ENCODE measurements around the gene ZNHIT6. TPM values are rescaled to one million over a fixed set of nuclear protein-coding genes. Genes with fewer than 3 reads are reported as not detected.

ZNHIT6 gene
- total RNA-seq, 4 donors from 2014 or later, result 13.6 to 31.2 (median 23.2) TPM

DNA sequence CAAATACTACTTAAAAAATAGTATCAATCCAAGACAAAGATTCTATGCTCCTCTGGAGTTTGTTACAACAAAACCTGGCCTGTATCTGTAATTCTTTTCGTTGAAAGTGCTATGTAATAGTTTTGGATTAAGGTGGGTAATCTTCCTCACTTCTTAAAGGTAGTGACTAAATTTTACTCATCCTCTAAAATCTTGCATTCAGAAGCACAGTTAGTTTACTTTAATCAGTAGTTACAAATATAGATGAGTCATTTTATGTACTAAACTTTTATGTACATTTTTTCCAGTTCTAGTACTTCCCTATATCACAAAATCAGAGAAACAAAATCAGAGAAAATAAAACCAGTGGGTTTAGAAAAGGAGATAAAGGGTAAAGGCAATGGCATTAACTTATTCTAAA is 51.3 kb downstream of the ZNHIT6 start:
- TF ChIP-seq, protein P1, sequence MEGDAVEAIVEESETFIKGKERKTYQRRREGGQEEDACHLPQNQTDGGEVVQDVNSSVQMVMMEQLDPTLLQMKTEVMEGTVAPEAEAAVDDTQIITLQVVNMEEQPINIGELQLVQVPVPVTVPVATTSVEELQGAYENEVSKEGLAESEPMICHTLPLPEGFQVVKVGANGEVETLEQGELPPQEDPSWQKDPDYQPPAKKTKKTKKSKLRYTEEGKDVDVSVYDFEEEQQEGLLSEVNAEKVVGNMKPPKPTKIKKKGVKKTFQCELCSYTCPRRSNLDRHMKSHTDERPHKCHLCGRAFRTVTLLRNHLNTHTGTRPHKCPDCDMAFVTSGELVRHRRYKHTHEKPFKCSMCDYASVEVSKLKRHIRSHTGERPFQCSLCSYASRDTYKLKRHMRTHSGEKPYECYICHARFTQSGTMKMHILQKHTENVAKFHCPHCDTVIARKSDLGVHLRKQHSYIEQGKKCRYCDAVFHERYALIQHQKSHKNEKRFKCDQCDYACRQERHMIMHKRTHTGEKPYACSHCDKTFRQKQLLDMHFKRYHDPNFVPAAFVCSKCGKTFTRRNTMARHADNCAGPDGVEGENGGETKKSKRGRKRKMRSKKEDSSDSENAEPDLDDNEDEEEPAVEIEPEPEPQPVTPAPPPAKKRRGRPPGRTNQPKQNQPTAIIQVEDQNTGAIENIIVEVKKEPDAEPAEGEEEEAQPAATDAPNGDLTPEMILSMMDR (IDR thresholded peaks at IDR 0.05), result no peak
- TF ChIP-seq POLR2A (IDR thresholded peaks at IDR 0.05), result no peak
- intact Hi-C loops (cut with DNase I; ENCODE audit: low total_unique reads), result no loop called here

GRCh38 chr1:85656256-85656655 is 52.0 kb downstream of the ZNHIT6 start:
- H3K4me3 ChIP-seq, result no peak overlapping the region
- H3K4me1 ChIP-seq, result no peaks in the 10 kb centered on the region
- no peak overlapping the region for H3K27ac ChIP-seq
- no peaks in the 10 kb centered on the region for H3K9me3 ChIP-seq
- no peak for DNase-seq
- no peaks in the 10 kb centered on the region for H3K27me3 ChIP-seq
- H3K36me3 ChIP-seq, result no peaks in the 10 kb centered on the region
- TF ChIP-seq, protein P1 (IDR thresholded peaks at IDR 0.05), result no peak
- TF ChIP-seq POLR2A (IDR thresholded peaks at IDR 0.05), result no peak
- intact Hi-C loops (cut with DNase I; ENCODE audit: low total_unique reads), result no loop called here

More for the DNA sequence above, 51.3 kb downstream of the ZNHIT6 start:
- no peaks in the 10 kb centered on the region for H3K9me3 ChIP-seq
- H3K36me3 ChIP-seq, result no peaks in the 10 kb centered on the region
- H3K4me3 ChIP-seq, result no peak overlapping the region
- H3K4me1 ChIP-seq, result no peaks in the 10 kb centered on the region
- no peak overlapping the region for H3K27ac ChIP-seq
- H3K27me3 ChIP-seq, result no peaks in the 10 kb centered on the region
- no peak for DNase-seq

DNA sequence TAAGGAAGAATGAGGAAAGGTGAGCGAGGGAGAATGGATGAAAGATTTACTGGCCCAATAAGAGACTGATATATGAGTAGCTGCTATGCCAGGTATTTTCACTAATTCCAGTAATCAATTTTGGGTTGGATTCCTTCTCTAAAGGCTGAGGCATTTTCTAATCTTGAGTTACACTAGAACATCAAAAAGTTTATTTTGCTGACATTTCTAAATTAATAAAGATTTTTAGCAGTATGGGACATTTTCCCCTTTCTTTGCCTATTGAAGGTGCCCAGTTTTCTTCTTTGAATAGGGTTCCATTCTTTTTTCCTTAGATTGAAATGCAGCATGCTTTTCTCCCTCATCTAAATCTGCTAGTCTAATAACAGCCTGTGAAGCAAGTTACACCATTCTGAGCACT is 52.9 kb downstream of the ZNHIT6 start:
- no peak overlapping the region for H3K27ac ChIP-seq
- H3K4me3 ChIP-seq, result no peak overlapping the region
- no peaks in the 10 kb centered on the region for H3K36me3 ChIP-seq
- DNase-seq, result no peak
- TF ChIP-seq, protein P1 (IDR thresholded peaks at IDR 0.05), result no peak
- TF ChIP-seq POLR2A (IDR thresholded peaks at IDR 0.05), result no peak
- H3K9me3 ChIP-seq, result no peaks in the 10 kb centered on the region
- intact Hi-C loops (cut with DNase I; ENCODE audit: low total_unique reads), result no loop called here
- no peaks in the 10 kb centered on the region for H3K27me3 ChIP-seq
- H3K4me1 ChIP-seq, result no peaks in the 10 kb centered on the region

- no peaks in the 10 kb centered on the region for H3K36me3 ChIP-seq
- no peak for TF ChIP-seq POLR2A (IDR thresholded peaks at IDR 0.05)
- TF ChIP-seq, protein P1 (IDR thresholded peaks at IDR 0.05), result no peak
- DNase-seq, result no peak
- no peaks in the 10 kb centered on the region for H3K4me1 ChIP-seq
- H3K4me3 ChIP-seq, result no peak overlapping the region
- H3K27me3 ChIP-seq, result no peaks in the 10 kb centered on the region
- H3K9me3 ChIP-seq, result no peaks in the 10 kb centered on the region
- intact Hi-C loops (cut with DNase I; ENCODE audit: low total_unique reads), result no loop called here
- H3K27ac ChIP-seq, result no peak overlapping the region
These were observed 54.0 kb downstream of the ZNHIT6 start for GRCh38 chr1:85654066-85654782.

- Histone ChIP-seq H3K9me3 (peaks cover 0 to 6% of the 10 kb centered on the region in 2 donors), H3K4me1 (no peaks in the 10 kb centered on the region), H3K27ac (no peak overlapping the region), H3K27me3 (no peaks in the 10 kb centered on the region), H3K4me3 (no peak overlapping the region), H3K36me3 (no peaks in the 10 kb centered on the region)
- intact Hi-C loops (cut with DNase I; ENCODE audit: low total_unique reads), result no loop called here
- DNase-seq, result no peak
- TF ChIP-seq, protein P1 (IDR thresholded peaks at IDR 0.05), result no peak
- TF ChIP-seq POLR2A (IDR thresholded peaks at IDR 0.05), result no peak
These were observed 55.9 kb downstream of the ZNHIT6 start for GRCh38 chr1:85652327-85652726.

Data from uterus (tissue), 4 donors.